ENCODE results near the gene ADIPOR2.
"Not testable (repeated sequence)": the region's sequence is repeated elsewhere in the genome, so short reads cannot be mapped to it uniquely, and the experiment has no call there.

DNA sequence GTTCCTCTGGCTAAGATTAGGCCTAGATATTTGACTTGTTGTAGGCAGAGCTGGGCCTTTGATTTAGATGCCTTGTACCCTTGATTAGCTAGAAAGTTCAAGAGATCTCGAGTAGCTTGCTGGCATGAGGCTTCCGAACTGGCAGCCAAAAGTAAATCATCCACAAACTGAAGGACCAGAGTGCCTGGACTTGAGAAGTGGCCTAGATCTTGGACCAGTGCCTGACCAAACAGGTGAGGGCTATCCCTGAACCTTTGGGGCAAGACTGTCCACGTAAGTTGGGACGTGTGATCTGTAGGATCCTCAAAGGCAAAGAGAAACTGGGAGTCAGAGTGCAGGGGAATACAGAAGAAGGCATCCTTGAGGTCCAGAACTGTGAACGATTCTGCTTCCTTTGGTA lies 22.0 kb downstream of the ADIPOR2 start:
- not testable (repeated sequence) for TF ChIP-seq CTCF (IDR thresholded peaks at IDR 0.05); EZH2 (IDR thresholded peaks at IDR 0.05; ENCODE audit: borderline replicate concordance, insufficient read depth, low read depth, low read length, poor library complexity, severe bottlenecking)

Measured in B cell (primary cell).